Measurements from ENCODE around the gene RAB3GAP2.

The RAB3GAP2 gene

GRCh38 chr1:220303871-220304270, 31.6 kb upstream of the RAB3GAP2 start:
- no peak overlapping the region for H3K27ac ChIP-seq (ENCODE audit: low read length)
- H3K36me3 ChIP-seq (ENCODE audit: control insufficient read depth in 1 of 2, insufficient read depth in 2 of 2, low read length in 2 of 2), result no peaks in the 10 kb centered on the region
- no peaks in the 10 kb centered on the region for H3K27me3 ChIP-seq (ENCODE audit: low read depth, low read length)
- no peaks in the 10 kb centered on the region for H3K9me3 ChIP-seq (ENCODE audit: control insufficient read depth in 1 of 2, low read length in 2 of 2)
- H3K4me1 ChIP-seq (ENCODE audit: control insufficient read depth in 1 of 2, insufficient read depth in 2 of 2, low read length in 2 of 2), result no peaks in the 10 kb centered on the region
- H3K4me3 ChIP-seq (ENCODE audit: low read depth in 1 of 2, low read length in 2 of 2), result no peak overlapping the region

- Histone ChIP-seq H3K4me3 (ENCODE audit: low read depth in 1 of 2, low read length in 2 of 2) (no peak overlapping the region), H3K9me3 (ENCODE audit: control insufficient read depth in 1 of 2, low read length in 2 of 2) (no peaks in the 10 kb centered on the region), H3K4me1 (ENCODE audit: control insufficient read depth in 1 of 2, insufficient read depth in 2 of 2, low read length in 2 of 2) (no peaks in the 10 kb centered on the region), H3K27ac (ENCODE audit: low read length) (no peak overlapping the region), H3K36me3 (ENCODE audit: control insufficient read depth in 1 of 2, insufficient read depth in 2 of 2, low read length in 2 of 2) (no peaks in the 10 kb centered on the region), H3K27me3 (ENCODE audit: low read depth, low read length) (no peaks in the 10 kb centered on the region)
Measured at GRCh38 chr1:220301630-220302029, 29.4 kb upstream of the RAB3GAP2 start.

DNA sequence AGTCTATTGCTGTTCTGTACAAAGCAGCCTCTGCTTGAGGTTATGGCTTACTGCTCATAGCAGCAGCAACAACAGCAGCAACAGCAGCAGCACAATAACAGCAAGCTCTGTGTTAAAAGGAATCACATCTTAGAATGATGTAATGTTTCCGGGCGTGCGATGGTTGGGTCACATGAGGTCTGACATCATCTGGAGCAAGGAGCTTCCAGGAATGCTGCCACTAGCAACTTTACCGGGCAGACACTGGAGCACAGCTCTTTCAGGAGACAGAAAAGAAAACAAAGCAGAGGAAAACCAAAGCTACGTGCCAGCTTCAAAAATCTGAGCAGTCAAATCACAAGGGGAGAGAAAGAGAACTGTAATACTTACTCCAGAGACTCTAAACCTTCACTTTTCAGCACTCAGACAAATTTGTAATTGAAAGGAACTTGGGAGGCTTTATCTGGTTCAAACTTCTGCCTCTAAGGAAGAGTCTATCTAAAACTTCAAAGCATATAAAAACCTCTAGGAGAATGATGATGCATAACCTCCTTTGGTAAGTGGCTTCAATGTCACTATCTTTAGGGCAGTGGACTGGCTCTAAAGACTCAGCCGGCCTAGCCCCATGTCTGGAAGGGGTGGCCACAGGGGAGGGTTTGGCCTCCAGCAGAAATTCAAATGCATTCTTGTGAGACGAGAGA, 28.3 kb upstream of the RAB3GAP2 start:
- H3K27me3 ChIP-seq (ENCODE audit: low read depth, low read length), result no peaks in the 10 kb centered on the region
- H3K4me3 ChIP-seq (ENCODE audit: low read depth in 1 of 2, low read length in 2 of 2), result no peak overlapping the region
- no peaks in the 10 kb centered on the region for H3K36me3 ChIP-seq (ENCODE audit: control insufficient read depth in 1 of 2, insufficient read depth in 2 of 2, low read length in 2 of 2)
- H3K27ac ChIP-seq (ENCODE audit: low read length), result peak overlapping the region; percentile 86
- H3K9me3 ChIP-seq (ENCODE audit: control insufficient read depth in 1 of 2, low read length in 2 of 2), result no peaks in the 10 kb centered on the region
- H3K4me1 ChIP-seq (ENCODE audit: control insufficient read depth in 1 of 2, insufficient read depth in 2 of 2, low read length in 2 of 2), result no peaks in the 10 kb centered on the region

DNA sequence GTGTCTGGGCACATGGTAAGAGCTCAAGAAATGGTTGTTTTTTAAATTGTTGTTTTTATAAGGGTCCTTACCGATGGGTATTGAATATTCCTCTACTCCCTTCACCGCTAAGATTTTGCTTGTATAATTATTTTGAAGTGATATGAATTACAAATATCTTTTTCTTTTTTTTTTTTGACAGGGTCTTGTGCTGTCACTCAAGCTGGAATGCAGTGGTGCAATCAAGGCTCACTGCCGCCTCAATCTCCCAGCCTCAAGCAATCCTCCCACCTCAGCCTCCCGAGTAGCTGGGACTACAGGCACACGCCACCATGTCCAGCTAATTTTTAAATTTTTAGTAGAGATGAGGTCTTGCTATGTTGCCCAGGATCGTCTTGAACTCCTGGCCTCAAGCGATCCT, 27.1 kb upstream of the RAB3GAP2 start:
- no peaks in the 10 kb centered on the region for H3K4me1 ChIP-seq (ENCODE audit: control insufficient read depth in 1 of 2, insufficient read depth in 2 of 2, low read length in 2 of 2)
- H3K36me3 ChIP-seq (ENCODE audit: control insufficient read depth in 1 of 2, insufficient read depth in 2 of 2, low read length in 2 of 2), result no peaks in the 10 kb centered on the region
- H3K9me3 ChIP-seq (ENCODE audit: control insufficient read depth in 1 of 2, low read length in 2 of 2), result no peaks in the 10 kb centered on the region
- no peaks in the 10 kb centered on the region for H3K27me3 ChIP-seq (ENCODE audit: low read depth, low read length)
- no peak overlapping the region for H3K27ac ChIP-seq (ENCODE audit: low read length)
- H3K4me3 ChIP-seq (ENCODE audit: low read depth in 1 of 2, low read length in 2 of 2), result no peak overlapping the region

DNA sequence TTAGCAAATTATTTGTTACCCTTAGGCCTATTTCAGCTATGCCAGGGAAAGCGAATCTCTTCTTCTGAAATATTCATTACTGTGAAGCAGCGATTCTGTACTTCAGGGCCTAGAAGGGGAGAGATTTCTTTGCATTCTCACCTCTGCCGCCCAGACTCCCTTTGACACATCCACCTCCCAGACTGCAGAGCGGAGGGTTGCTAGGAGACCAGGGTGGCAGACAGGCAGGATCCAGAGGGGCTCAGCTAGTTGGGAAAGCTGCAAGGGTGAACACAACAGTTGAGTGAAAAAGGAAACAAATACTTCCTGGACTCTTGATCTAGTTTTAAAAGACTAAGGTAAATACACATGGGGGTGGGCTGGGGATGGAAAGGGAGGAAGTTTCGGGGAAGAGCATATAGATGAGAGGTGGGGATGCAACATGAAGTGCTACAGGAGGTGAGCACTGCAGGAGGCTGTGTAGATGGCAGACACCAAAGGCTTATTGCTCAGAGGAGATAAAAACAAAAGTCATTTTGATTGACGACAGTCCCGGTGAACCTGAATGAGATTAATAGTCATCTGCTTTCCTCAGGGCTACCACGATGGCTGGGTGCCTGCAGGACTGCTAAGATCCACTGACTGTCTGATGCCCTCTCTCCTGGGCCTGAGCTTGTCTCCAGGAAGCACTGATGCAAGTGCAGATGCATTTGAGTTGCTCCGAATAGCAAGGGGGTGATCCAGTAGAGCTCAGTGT, 26.4 kb upstream of the RAB3GAP2 start:
- Histone ChIP-seq H3K9me3 (ENCODE audit: control insufficient read depth in 1 of 2, low read length in 2 of 2) (no peaks in the 10 kb centered on the region), H3K4me3 (ENCODE audit: low read depth in 1 of 2, low read length in 2 of 2) (no peak overlapping the region), H3K4me1 (ENCODE audit: control insufficient read depth in 1 of 2, insufficient read depth in 2 of 2, low read length in 2 of 2) (no peaks in the 10 kb centered on the region), H3K36me3 (ENCODE audit: control insufficient read depth in 1 of 2, insufficient read depth in 2 of 2, low read length in 2 of 2) (no peaks in the 10 kb centered on the region), H3K27me3 (ENCODE audit: low read depth, low read length) (no peaks in the 10 kb centered on the region), H3K27ac (ENCODE audit: low read length) (no peak overlapping the region)

GRCh38 chr1:220296981-220297380, 24.7 kb upstream of the RAB3GAP2 start:
- no peaks in the 10 kb centered on the region for H3K36me3 ChIP-seq (ENCODE audit: control insufficient read depth in 1 of 2, insufficient read depth in 2 of 2, low read length in 2 of 2)
- H3K27me3 ChIP-seq (ENCODE audit: low read depth, low read length), result no peaks in the 10 kb centered on the region
- H3K9me3 ChIP-seq (ENCODE audit: control insufficient read depth in 1 of 2, low read length in 2 of 2), result no peaks in the 10 kb centered on the region
- no peak overlapping the region for H3K27ac ChIP-seq (ENCODE audit: low read length)
- H3K4me1 ChIP-seq (ENCODE audit: control insufficient read depth in 1 of 2, insufficient read depth in 2 of 2, low read length in 2 of 2), result no peaks in the 10 kb centered on the region
- no peak overlapping the region for H3K4me3 ChIP-seq (ENCODE audit: low read depth in 1 of 2, low read length in 2 of 2)

- Histone ChIP-seq H3K9me3 (ENCODE audit: control insufficient read depth in 1 of 2, low read length in 2 of 2) (no peaks in the 10 kb centered on the region), H3K27me3 (ENCODE audit: low read depth, low read length) (no peaks in the 10 kb centered on the region), H3K36me3 (ENCODE audit: control insufficient read depth in 1 of 2, insufficient read depth in 2 of 2, low read length in 2 of 2) (no peaks in the 10 kb centered on the region), H3K4me3 (ENCODE audit: low read depth in 1 of 2, low read length in 2 of 2) (no peak overlapping the region), H3K27ac (ENCODE audit: low read length) (no peak overlapping the region), H3K4me1 (ENCODE audit: control insufficient read depth in 1 of 2, insufficient read depth in 2 of 2, low read length in 2 of 2) (no peaks in the 10 kb centered on the region)
Measured at GRCh38 chr1:220294846-220295301, 22.6 kb upstream of the RAB3GAP2 start.

GRCh38 chr1:220291580-220291979, 19.3 kb upstream of the RAB3GAP2 start:
- no peaks in the 10 kb centered on the region for H3K27me3 ChIP-seq (ENCODE audit: low read depth, low read length)
- no peaks in the 10 kb centered on the region for H3K9me3 ChIP-seq (ENCODE audit: control insufficient read depth in 1 of 2, low read length in 2 of 2)
- no peak overlapping the region for H3K4me3 ChIP-seq (ENCODE audit: low read depth in 1 of 2, low read length in 2 of 2)
- no peaks in the 10 kb centered on the region for H3K4me1 ChIP-seq (ENCODE audit: control insufficient read depth in 1 of 2, insufficient read depth in 2 of 2, low read length in 2 of 2)
- no peaks in the 10 kb centered on the region for H3K36me3 ChIP-seq (ENCODE audit: control insufficient read depth in 1 of 2, insufficient read depth in 2 of 2, low read length in 2 of 2)
- no peak overlapping the region for H3K27ac ChIP-seq (ENCODE audit: low read length)

GRCh38 chr1:220290140-220290761, 18.0 kb upstream of the RAB3GAP2 start:
- H3K27ac ChIP-seq (ENCODE audit: low read length), result no peak overlapping the region
- no peaks in the 10 kb centered on the region for H3K27me3 ChIP-seq (ENCODE audit: low read depth, low read length)
- no peaks in the 10 kb centered on the region for H3K9me3 ChIP-seq (ENCODE audit: control insufficient read depth in 1 of 2, low read length in 2 of 2)
- no peak overlapping the region for H3K4me3 ChIP-seq (ENCODE audit: low read depth in 1 of 2, low read length in 2 of 2)
- H3K4me1 ChIP-seq (ENCODE audit: control insufficient read depth in 1 of 2, insufficient read depth in 2 of 2, low read length in 2 of 2), result no peaks in the 10 kb centered on the region
- no peaks in the 10 kb centered on the region for H3K36me3 ChIP-seq (ENCODE audit: control insufficient read depth in 1 of 2, insufficient read depth in 2 of 2, low read length in 2 of 2)

DNA sequence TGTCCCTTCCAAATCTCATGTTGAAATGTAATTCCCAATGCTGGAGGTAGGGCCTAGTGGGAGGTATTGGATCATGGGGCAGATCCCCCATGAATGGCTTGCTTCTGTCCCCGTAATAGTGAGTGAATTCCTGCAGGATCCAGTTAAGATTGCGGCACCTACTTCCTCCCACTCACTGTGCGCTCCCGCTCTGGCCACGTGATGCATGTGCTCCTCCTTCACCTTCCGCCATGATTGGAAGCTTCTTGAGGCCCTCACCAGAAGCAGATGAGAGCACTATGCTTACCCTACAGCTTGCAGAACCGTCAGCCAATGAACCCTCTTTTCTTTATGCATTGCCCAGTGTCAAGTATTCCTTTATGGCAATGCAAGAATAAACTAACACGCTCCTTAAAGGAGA, 14.9 kb upstream of the RAB3GAP2 start:
- Histone ChIP-seq H3K36me3 (ENCODE audit: control insufficient read depth in 1 of 2, insufficient read depth in 2 of 2, low read length in 2 of 2) (no peaks in the 10 kb centered on the region), H3K27ac (ENCODE audit: low read length) (no peak overlapping the region), H3K9me3 (ENCODE audit: control insufficient read depth in 1 of 2, low read length in 2 of 2) (no peaks in the 10 kb centered on the region), H3K4me3 (ENCODE audit: low read depth in 1 of 2, low read length in 2 of 2) (no peak overlapping the region), H3K27me3 (ENCODE audit: low read depth, low read length) (no peaks in the 10 kb centered on the region), H3K4me1 (ENCODE audit: control insufficient read depth in 1 of 2, insufficient read depth in 2 of 2, low read length in 2 of 2) (no peaks in the 10 kb centered on the region)

DNA sequence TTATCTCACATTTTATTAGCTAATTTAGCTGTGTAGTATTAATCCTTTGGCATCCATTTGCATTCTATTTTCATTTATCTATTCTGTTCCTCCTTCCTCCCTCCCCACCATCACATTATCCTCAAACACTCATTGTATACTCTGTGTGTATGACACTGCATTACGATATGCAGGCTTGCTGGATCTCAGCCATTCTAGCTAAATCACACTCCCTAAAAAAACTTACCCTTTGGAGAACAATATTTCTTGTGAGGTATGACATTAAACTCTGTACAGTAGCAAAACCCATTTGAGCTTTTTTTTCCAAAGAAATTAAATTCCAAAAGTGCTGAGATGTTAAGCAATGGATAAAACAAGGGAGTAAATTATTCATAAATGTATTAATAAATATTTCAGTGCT, 11.4 kb upstream of the RAB3GAP2 start:
- H3K36me3 ChIP-seq (ENCODE audit: control insufficient read depth in 1 of 2, insufficient read depth in 2 of 2, low read length in 2 of 2), result no peaks in the 10 kb centered on the region
- no peak overlapping the region for H3K4me3 ChIP-seq (ENCODE audit: low read depth in 1 of 2, low read length in 2 of 2)
- H3K27me3 ChIP-seq (ENCODE audit: low read depth, low read length), result no peaks in the 10 kb centered on the region
- no peaks in the 10 kb centered on the region for H3K4me1 ChIP-seq (ENCODE audit: control insufficient read depth in 1 of 2, insufficient read depth in 2 of 2, low read length in 2 of 2)
- no peak overlapping the region for H3K27ac ChIP-seq (ENCODE audit: low read length)
- H3K9me3 ChIP-seq (ENCODE audit: control insufficient read depth in 1 of 2, low read length in 2 of 2), result no peaks in the 10 kb centered on the region

Data from muscle layer of duodenum (tissue), 2 donors.